ENCODE results near the gene OTOS. TPM values are rescaled to one million over a fixed set of nuclear protein-coding genes. Genes with fewer than 3 reads are reported as not detected.

The OTOS gene
- total RNA-seq, 2 donors from 2014 or later = not detected

GRCh38 chr2:240143801-240144648 is 3.6 kb upstream of the OTOS start:
- H3K27ac ChIP-seq = no peak overlapping the region
- DNase-seq (peak; percentile 63 to 79 (median 74)), ATAC-seq (peak; percentile 82)
- H3K9me3 ChIP-seq = no peaks in the 10 kb centered on the region
- 32 to 57% methylated on average over 13 to 36 of the region's 36 CpGs for WGBS, 2 donors
- TF ChIP-seq POLR2A (IDR thresholded peaks at IDR 0.05) (no peak), CTCF (IDR thresholded peaks at IDR 0.05) (peak; percentile 82 to 96 (median 88))
- no peaks in the 10 kb centered on the region for H3K36me3 ChIP-seq (replicated peaks in 1 of 2; ENCODE audit: insufficient read depth in 1 of 2, low read depth in 2 of 2)
- no peak overlapping the region for H3K4me3 ChIP-seq
- H3K27me3 ChIP-seq = no peaks in the 10 kb centered on the region
- intact Hi-C loops (cut with DNase I) = loop anchor here (5.0 to 10.0 kb wide), 3 partner anchors 87 to 1107 kb away; no protein-coding TSS in a partner anchor
- peaks cover 7% of the 10 kb centered on the region for H3K4me1 ChIP-seq

- intact Hi-C loops (cut with DNase I) = loop anchor here (5.0 to 10.0 kb wide), 3 partner anchors 86 to 1106 kb away; no protein-coding TSS in a partner anchor
- H3K4me1 ChIP-seq = peaks cover 7% of the 10 kb centered on the region
- TF ChIP-seq CTCF (IDR thresholded peaks at IDR 0.05) (no peak), POLR2A (IDR thresholded peaks at IDR 0.05) (no peak)
- no peaks in the 10 kb centered on the region for H3K27me3 ChIP-seq
- whole genome bisulfite sequencing, 2 donors = 30 to 58% methylated on average over 3 to 6 of the region's 6 CpGs
- H3K4me3 ChIP-seq = no peak overlapping the region
- no peaks in the 10 kb centered on the region for H3K9me3 ChIP-seq
- DNase-seq = no peak
- ATAC-seq = no peak
- H3K36me3 ChIP-seq (replicated peaks in 1 of 2; ENCODE audit: insufficient read depth in 1 of 2, low read depth in 2 of 2) = no peaks in the 10 kb centered on the region
- no peak overlapping the region for H3K27ac ChIP-seq
These were observed 2.8 kb upstream of the OTOS start for GRCh38 chr2:240143276-240143675.

GRCh38 chr2:240142859-240143258 is 2.4 kb upstream of the OTOS start:
- intact Hi-C loops (cut with DNase I) = loop anchor here (5.0 to 10.0 kb wide), 3 partner anchors 86 to 1106 kb away; no protein-coding TSS in a partner anchor
- peaks cover 7% of the 10 kb centered on the region for H3K4me1 ChIP-seq
- H3K27ac ChIP-seq = no peak overlapping the region
- WGBS, 2 donors = 64 to 68% methylated on average over 5 of the region's 5 CpGs
- no peaks in the 10 kb centered on the region for H3K36me3 ChIP-seq (replicated peaks in 1 of 2; ENCODE audit: insufficient read depth in 1 of 2, low read depth in 2 of 2)
- no peaks in the 10 kb centered on the region for H3K9me3 ChIP-seq
- no peak for ATAC-seq
- H3K4me3 ChIP-seq = no peak overlapping the region
- TF ChIP-seq POLR2A (IDR thresholded peaks at IDR 0.05) = no peak
- TF ChIP-seq CTCF (IDR thresholded peaks at IDR 0.05) = no peak
- no peak for DNase-seq
- H3K27me3 ChIP-seq = no peaks in the 10 kb centered on the region

- ATAC-seq (no peak), DNase-seq (no peak)
- H3K4me3 ChIP-seq = no peak overlapping the region
- H3K27ac ChIP-seq = no peak overlapping the region
- 68 to 74% methylated on average over 16 of the region's 16 CpGs for WGBS, 2 donors
- H3K9me3 ChIP-seq = no peaks in the 10 kb centered on the region
- intact Hi-C loops (cut with DNase I) = loop anchor here (5.0 to 10.0 kb wide), 3 partner anchors 85 to 1105 kb away; no protein-coding TSS in a partner anchor
- no peak for TF ChIP-seq CTCF (IDR thresholded peaks at IDR 0.05)
- TF ChIP-seq POLR2A (IDR thresholded peaks at IDR 0.05) = no peak
- H3K4me1 ChIP-seq = peaks cover 7% of the 10 kb centered on the region
- H3K36me3 ChIP-seq (replicated peaks in 1 of 2; ENCODE audit: insufficient read depth in 1 of 2, low read depth in 2 of 2) = no peaks in the 10 kb centered on the region
- H3K27me3 ChIP-seq = no peaks in the 10 kb centered on the region
These were observed 1.9 kb upstream of the OTOS start for GRCh38 chr2:240142256-240142775.
